CD14-positive monocyte (primary cell): Measurements from ENCODE around the gene CACNA1C. TPM values are rescaled to one million over a fixed set of nuclear protein-coding genes. Genes with fewer than 3 reads are reported as not detected.
"Not testable (repeated sequence)": the region's sequence is repeated elsewhere in the genome, so short reads cannot be mapped to it uniquely, and the experiment has no call there.

Experiments
- DNase-seq, 3 donors: peaks; one replicate each; pipeline ENCODE4 v3.0.0-alpha.2; 2011 to 2022
- H2AFZ ChIP-seq: 2 replicates; pipeline ENCODE4 v1.6.0; 2012; ENCODE audit warnings: mild to moderate bottlenecking, low read depth, low read length, inconsistent platforms; ENCODE audit not compliant: insufficient read depth, poor library complexity, severe bottlenecking
- H3K27ac ChIP-seq, 2 donors: 1 replicate in 1 of 2; 2 replicates in 1 of 2; pipeline ENCODE4 v1.5.1; 2012 to 2013; ENCODE audit warnings: low read length in 2 of 2, control low read depth in 1 of 2, inconsistent platforms in 1 of 2, low read depth in 1 of 2, mild to moderate bottlenecking in 1 of 2
- H3K27me3 ChIP-seq, 2 donors: one replicate each; pipeline versions ENCODE4 v1.6.0 to v1.6.1; 2011 to 2013; ENCODE audit warnings: low read length in 2 of 2; ENCODE audit not compliant: control insufficient read depth in 2 of 2, insufficient read depth in 2 of 2
- H3K36me3 ChIP-seq, 2 donors: replicated peaks in 1 of 2; 1 replicate in 1 of 2; 2 replicates in 1 of 2; pipeline versions ENCODE4 v1.5.1 to v1.6.1; 2012 to 2013; ENCODE audit warnings: low read length in 2 of 2, control low read depth in 1 of 2, inconsistent platforms in 1 of 2, mild to moderate bottlenecking in 1 of 2; ENCODE audit not compliant: insufficient read depth in 2 of 2, control insufficient read depth in 1 of 2
- H3K4me1 ChIP-seq, 2 donors: 1 replicate in 1 of 2; 2 replicates in 1 of 2; pipeline versions ENCODE4 v1.5.1 to v1.6.1; 2012 to 2013; ENCODE audit warnings: low read length in 2 of 2, control low read depth in 1 of 2, inconsistent platforms in 1 of 2, mild to moderate bottlenecking in 1 of 2, moderate library complexity in 1 of 2; ENCODE audit not compliant: insufficient read depth in 2 of 2, control insufficient read depth in 1 of 2
- H3K4me2 ChIP-seq: replicated peaks from 2 replicates; pipeline ENCODE3; 2012; ENCODE audit warnings: low read length, moderate library complexity, mild to moderate bottlenecking; ENCODE audit not compliant: poor library complexity, severe bottlenecking; ENCODE audit errors: extremely low read depth
- H3K4me3 ChIP-seq, 3 experiments: fragments of 200-600 bp in 1 of 3; sonication (generic) in 1 of 3; replicated peaks in 1 of 3; 1 replicate in 2 of 3; 2 replicates in 1 of 3; pipeline ENCODE4 v1.5.1; 2011 to 2013; ENCODE audit warnings: low read length in 3 of 3, mild to moderate bottlenecking in 3 of 3, control low read depth in 2 of 3, low read depth in 2 of 3, inconsistent platforms in 1 of 3, moderate library complexity in 1 of 3
- H3K79me2 ChIP-seq: 2 replicates; pipeline ENCODE4 v1.6.0; 2012; ENCODE audit warnings: mild to moderate bottlenecking, control low read depth, inconsistent platforms, low read length, moderate library complexity; ENCODE audit not compliant: insufficient read depth
- H3K9ac ChIP-seq: 2 replicates; pipeline ENCODE4 v1.6.0; 2017; ENCODE audit warnings: low read length, mild to moderate bottlenecking; ENCODE audit not compliant: insufficient read depth, poor library complexity, severe bottlenecking
- H3K9me3 ChIP-seq, 2 donors: replicated peaks in 1 of 2; 1 replicate in 1 of 2; 2 replicates in 1 of 2; pipeline versions ENCODE4 v1.5.1 to v1.6.1; 2012 to 2013; ENCODE audit warnings: low read length in 2 of 2, control low read depth in 1 of 2; ENCODE audit not compliant: control insufficient read depth in 1 of 2, insufficient read depth in 1 of 2
- H4K20me1 ChIP-seq: 2 replicates; pipeline ENCODE4 v1.6.0; 2012; ENCODE audit warnings: mild to moderate bottlenecking, low read length, control low read depth, moderate library complexity; ENCODE audit not compliant: insufficient read depth
- H3K27ac Mint-ChIP-seq, 7 donors: one replicate each; pipeline ENCODE4 v1.8.0; 2020; ENCODE audit warnings: mild to moderate bottlenecking in 7 of 7, mixed read lengths in 7 of 7, moderate library complexity in 6 of 7, inconsistent platforms in 2 of 7
- H3K27me3 Mint-ChIP-seq, 3 donors: one replicate each; pipeline ENCODE4 v1.8.0; 2021 to 2022; ENCODE audit warnings: low read depth in 3 of 3, mild to moderate bottlenecking in 3 of 3, mixed read lengths in 3 of 3, moderate library complexity in 3 of 3, inconsistent platforms in 1 of 3
- H3K36me3 Mint-ChIP-seq, 2 donors: one replicate each; pipeline ENCODE4 v1.8.0; 2020; ENCODE audit warnings: mixed read lengths in 2 of 2, inconsistent platforms in 1 of 2, mild to moderate bottlenecking in 1 of 2
- H3K4me1 Mint-ChIP-seq: one replicate; pipeline ENCODE4 v1.8.0; 2020; ENCODE audit warnings: mild to moderate bottlenecking, mixed read lengths
- H3K4me3 Mint-ChIP-seq, 2 donors: one replicate each; pipeline ENCODE4 v1.8.0; 2020; ENCODE audit warnings: mild to moderate bottlenecking in 2 of 2, mixed read lengths in 2 of 2, moderate library complexity in 1 of 2
- H3K9me3 Mint-ChIP-seq, 7 donors: one replicate each; pipeline ENCODE4 v1.8.0; 2020 to 2022; ENCODE audit warnings: mixed read lengths in 7 of 7, mild to moderate bottlenecking in 6 of 7, moderate library complexity in 6 of 7, inconsistent platforms in 2 of 7
- CTCF ChIP-seq: fragments of 200-600 bp; IDR thresholded peaks from one replicate; pipeline ENCODE4 v1.8.0; 2022; ENCODE audit warnings: antibody characterized with exemption, mild to moderate bottlenecking
- WGBS: methylation state at CpG from one replicate; pipeline ENCODE4 v1.1.5; 2013; ENCODE audit warnings: missing lambda C conversion rate; ENCODE audit not compliant: insufficient coverage; 5-methylcytosine and 5-hydroxymethylcytosine counted together
- intact Hi-C, 2 donors: fragments of 100-400 bp; cut with micrococcal nuclease; formaldehyde crosslinking; loops; one replicate each; pipeline versions ENCODE4 v1.15.0 to v1.15.1; 2023
- polyA plus RNA-seq, 3 donors: library from polyadenylated mRNA; depleted of rRNA in 1 of 3; unstranded in 2 of 3; stranded (reverse) in 1 of 3; fragments of 300-500 nt in 2 of 3; fragments of >200 nt in 1 of 3; fragmentation: Illumina TruSeq in 2 of 3; gene quantifications; 1 replicate in 2 of 3; 2 replicates in 1 of 3; pipeline ENCODE4 v1.2.3, GENCODE V29; 2012 to 2021

CACNA1C gene
- polyA plus RNA-seq, 3 donors = not detected

- intact Hi-C loops = no loop called here
- H3K9me3 Mint-ChIP-seq = peaks cover 0 to under 1% (median 0%) of the 10 kb centered on the region in 7 donors
- H3K27ac ChIP-seq = no peak overlapping the region
- no peak overlapping the region for H3K4me3 Mint-ChIP-seq
- DNase-seq = no peak
- H3K36me3 Mint-ChIP-seq = no peaks in the 10 kb centered on the region
- H4K20me1 ChIP-seq = no peaks in the 10 kb centered on the region
- H3K79me2 ChIP-seq = no peaks in the 10 kb centered on the region
- H3K9ac ChIP-seq = no peak overlapping the region
- H3K4me1 Mint-ChIP-seq = peaks cover 19% of the 10 kb centered on the region
- H3K27me3 Mint-ChIP-seq = peaks cover 0 to 5% (median 0%) of the 10 kb centered on the region in 3 donors
- TF ChIP-seq CTCF = no peak
- H3K4me3 ChIP-seq = no peak overlapping the region
- no peak overlapping the region for H3K27ac Mint-ChIP-seq
- H3K36me3 ChIP-seq = no peaks in the 10 kb centered on the region
- no peak overlapping the region for H2AFZ ChIP-seq
- 13% methylated on average over 1 of the region's 3 CpGs for WGBS
- no peaks in the 10 kb centered on the region for H3K9me3 ChIP-seq
- H3K27me3 ChIP-seq = no peaks in the 10 kb centered on the region
- no peak overlapping the region for H3K4me2 ChIP-seq
- peaks cover 19% of the 10 kb centered on the region in 2 donors for H3K4me1 ChIP-seq
These were observed 438.0 kb downstream of the CACNA1C start for GRCh38 chr12:2490831-2491230.

GRCh38 chr12:2491349-2491748 is 438.6 kb downstream of the CACNA1C start:
- H3K4me2 ChIP-seq, H3K4me3 ChIP-seq, DNase-seq, H3K27ac Mint-ChIP-seq, H3K36me3 Mint-ChIP-seq, H3K4me3 Mint-ChIP-seq, H3K27ac ChIP-seq, H3K79me2 ChIP-seq, H3K9me3 ChIP-seq, H3K27me3 ChIP-seq, intact Hi-C loops, H3K27me3 Mint-ChIP-seq, H2AFZ ChIP-seq, H3K36me3 ChIP-seq, H3K9ac ChIP-seq, H4K20me1 ChIP-seq, H3K9me3 Mint-ChIP-seq: not testable (repeated sequence)
- H3K4me1 ChIP-seq = peaks cover 19 to 20% of the 10 kb centered on the region in 2 donors
- no CpG with 5 or more reads among the region's 2 CpGs for WGBS
- H3K4me1 Mint-ChIP-seq = peaks cover 21% of the 10 kb centered on the region
